Suppressor macrophage treated with lipopolysaccharide for 1 hour (primary cell): ENCODE measurements around the gene CTRL.

ENCODE experiments used
- DNase-seq, 3 donors: peaks; one replicate each; pipeline ENCODE4 v3.0.0-alpha.2; 2020 to 2022

Gene CTRL

DNA sequence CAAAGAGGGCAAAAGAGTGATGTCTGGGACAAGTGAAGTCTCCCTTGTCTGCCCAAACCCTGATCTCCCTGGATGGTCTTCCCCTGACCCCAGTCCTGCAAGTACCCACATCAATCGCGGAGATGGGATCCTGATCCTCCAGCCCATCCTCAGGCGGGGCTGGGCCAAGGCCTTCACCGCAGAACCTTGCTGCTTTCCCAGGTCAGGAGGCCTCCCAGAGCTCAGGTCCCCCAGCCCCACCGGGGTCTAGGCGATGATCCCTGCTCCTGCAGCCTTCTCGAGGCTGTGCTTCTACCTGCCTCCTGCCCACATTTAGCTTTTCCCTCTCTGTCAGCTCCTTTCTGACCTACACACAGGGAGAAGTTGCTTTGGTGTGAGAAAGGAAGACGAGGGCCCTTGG lies 30.5 kb upstream of the CTRL start:
- no peak for DNase-seq

DNA sequence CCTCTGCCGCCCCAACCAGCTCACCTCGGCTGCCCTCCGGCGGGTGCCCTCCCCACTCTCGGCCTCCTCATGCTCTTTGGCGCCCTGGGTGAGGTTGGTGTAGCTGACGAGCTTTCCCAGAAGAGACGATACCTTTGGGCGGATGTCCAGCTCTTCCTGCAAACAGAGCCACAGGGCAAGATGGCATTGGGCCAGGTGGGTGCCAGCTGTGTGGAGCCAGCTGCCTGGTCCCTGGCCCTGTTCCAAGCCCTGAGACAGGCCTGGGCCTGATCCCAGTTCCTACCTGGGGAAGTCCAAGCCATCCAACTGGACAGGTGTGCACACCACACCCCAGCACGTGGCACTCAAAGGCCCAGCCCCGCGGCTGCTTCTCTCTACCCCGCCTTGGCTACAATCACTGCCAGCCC lies 29.9 kb upstream of the CTRL start:
- DNase-seq: no peak

DNA sequence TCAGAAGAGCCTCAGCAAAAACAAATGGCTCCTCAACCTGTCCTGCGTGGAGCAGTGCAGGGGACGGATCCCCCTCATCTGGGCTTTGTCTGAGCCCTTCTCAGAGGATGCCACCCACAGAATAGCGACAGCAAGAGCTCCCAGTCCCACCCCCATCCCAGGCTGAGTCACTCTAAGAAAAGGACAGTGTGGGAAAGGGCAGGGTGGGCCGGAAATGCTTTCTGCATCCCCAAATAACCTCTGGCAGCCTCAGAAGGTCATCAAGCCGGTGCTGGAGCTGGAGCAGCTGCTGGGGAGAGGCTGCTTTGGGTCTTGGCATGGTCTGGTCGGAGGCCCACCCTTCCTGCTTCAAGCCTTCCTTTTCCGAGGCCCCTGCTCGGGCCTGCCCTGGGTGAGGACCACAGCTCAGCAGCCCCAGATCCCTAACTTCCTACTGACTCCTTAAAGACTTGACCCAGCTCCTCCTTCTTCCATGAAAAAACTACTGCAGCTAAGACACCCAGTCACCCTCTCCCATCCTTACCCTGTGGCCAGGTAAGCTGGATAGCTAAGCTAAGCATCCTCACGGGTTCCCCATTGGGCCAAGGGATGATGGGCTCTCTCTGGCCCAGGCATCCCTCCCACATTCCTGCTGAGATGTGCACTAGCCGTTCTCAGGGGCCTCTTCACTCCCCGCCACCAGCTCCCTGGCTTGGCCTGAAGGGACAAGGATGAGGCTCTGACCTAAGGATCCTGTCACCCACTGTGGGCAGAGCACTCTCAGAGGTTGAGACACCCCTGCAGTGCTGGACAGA lies 28.1 kb upstream of the CTRL start:
- DNase-seq: no peak

DNA sequence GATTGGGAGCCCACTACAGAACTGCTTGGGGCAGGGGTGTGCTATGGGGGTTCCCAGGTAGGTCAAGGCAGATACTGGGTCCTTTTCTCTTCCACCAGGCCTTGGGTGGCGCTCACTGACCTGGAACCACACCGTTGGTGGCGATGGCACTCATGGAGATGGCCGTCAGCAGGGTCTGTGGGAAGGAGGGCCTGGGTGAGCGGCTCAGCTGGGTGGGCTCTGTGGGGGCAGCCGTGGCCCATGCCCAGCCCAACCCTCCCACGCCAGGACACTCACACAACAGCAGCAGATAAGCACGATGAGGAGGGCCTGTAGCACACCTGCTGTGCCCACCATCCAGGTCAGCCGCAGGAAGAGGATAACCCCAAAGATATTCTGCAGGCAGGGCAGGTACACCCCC lies 26.0 kb upstream of the CTRL start:
- no peak for DNase-seq

DNA sequence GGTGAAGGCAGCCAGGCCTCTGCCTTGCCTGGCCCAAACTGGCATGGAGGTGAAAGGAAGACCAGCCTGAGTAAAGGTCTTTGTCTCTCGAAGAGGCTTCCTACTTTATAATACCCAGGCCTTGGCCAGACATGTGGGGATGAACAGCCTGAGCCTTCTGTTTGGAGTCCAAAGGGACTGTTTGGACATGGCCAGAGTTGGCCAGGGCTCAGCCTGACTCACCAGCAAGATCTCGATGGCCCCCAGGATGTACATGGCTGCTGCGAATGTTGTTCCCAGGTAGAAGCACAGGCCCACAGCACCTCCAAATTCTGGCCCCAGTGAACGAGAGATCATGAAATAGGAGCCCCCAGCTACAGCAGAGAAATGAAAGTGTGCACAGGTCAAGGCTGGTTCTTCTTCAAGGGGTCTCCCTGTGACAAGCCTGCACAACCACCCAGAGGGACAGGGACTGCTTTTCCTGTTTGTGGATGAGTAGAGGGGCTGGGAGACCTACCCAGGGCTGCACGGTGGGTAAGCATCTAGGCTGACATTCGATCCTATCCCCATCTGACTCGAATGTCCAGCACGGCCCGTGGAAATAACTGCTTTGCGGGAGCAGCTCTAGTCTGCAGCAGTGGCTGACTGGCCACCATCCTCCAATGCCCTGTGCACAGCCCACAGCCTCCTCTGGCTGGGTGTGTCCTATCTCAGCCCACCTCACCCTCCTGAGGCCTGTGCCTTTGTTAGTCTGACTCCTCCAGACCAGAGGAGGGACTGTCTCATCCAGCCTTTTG lies 22.9 kb upstream of the CTRL start:
- no peak for DNase-seq

DNA sequence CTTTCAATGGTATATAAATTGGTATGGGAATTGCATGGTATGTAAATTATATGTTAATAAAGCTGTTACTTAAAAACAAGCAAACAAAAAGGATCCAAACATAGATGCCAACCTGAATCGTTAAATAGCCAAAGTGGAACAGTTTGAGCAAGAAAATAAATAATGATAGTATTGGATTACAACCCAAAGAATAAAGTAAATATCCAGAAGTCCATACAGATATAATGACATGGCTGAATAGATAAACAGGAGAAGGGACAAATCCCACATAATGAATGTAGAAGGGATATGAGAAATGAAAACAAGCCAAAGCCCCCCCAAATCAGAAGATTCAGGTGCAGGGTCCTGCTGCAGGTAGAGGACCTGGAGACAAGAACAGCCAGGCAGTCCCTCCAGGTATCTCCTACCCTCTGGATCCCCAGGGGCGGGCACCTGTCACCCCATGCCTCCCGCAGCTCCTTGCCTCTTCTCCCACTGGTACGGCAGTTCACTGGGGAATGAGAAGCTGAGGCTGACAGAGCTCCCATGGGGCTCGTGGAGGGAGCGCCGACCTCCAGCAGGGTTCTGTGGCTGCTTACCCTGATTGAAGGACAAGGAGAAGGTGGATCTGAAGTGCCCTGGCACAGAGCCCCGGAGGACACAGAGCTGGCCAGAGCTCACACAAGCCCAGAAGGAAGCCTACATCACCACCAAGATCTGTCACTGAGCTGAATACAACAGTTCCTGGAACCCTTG lies 22.1 kb upstream of the CTRL start:
- DNase-seq: no peak

DNA sequence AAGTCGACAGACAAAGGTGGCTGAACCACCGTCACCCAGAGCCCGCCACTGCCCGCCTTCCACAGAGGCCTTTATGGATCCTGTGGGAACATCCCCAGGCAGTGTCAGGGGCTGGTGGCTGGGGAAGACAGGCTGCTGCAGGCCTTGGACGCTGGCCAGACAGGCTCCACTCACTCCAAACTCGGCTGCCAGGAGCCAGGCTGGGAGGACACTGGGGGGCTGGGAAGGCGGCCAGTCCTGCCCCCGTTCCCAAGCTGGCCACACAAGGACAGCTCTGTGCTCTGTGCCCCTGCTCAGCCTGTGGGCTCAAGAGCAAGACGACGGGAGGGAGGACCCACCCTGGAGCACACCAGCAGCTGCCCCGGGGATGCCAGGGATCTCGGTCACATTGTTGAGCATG lies 19.8 kb upstream of the CTRL start:
- DNase-seq: no peak

DNA sequence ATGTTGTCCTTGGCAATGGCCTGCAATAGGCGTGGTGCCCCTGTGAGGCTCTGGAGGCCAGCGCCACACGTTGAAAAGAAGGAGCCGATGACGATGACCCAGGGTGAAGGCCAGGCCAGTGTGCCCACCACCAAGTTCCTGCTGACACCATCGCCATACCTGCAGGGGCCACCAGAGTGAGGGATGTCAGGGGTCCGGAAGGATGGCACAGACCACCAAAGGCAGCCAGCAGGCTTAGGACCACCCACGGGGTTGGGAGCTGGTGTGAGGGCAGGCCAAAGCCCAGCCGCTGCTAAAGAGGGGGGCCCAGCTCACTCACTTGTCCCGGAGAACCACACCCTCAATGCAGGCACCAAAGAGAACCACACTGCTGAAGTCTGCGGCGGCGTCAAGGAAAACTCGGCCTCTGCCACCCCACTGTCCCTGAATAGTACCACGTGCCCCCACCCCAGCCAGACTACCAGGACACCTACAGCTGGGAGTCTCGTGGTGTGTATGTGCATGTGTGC lies 18.7 kb upstream of the CTRL start:
- DNase-seq: no peak

DNA sequence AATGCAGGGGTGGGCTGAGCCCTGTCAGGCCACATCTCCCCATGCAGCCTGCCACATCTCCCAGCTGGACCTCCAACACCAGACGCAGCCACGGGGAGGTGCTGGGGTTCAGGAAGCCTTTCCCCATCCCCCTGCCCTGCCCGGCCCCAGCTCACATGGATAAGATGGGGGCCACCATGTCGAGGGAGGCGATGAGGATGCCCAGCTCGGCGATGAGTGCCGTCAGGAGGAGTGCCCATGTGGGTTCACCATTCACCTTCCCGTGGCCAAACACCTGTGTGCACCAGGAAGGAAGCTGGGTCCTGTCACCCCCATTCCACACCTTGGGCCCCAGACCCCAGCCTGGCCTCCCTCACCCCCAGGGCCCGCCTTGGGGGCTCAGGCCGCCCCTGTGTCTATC lies 18.0 kb upstream of the CTRL start:
- DNase-seq: no peak

DNA sequence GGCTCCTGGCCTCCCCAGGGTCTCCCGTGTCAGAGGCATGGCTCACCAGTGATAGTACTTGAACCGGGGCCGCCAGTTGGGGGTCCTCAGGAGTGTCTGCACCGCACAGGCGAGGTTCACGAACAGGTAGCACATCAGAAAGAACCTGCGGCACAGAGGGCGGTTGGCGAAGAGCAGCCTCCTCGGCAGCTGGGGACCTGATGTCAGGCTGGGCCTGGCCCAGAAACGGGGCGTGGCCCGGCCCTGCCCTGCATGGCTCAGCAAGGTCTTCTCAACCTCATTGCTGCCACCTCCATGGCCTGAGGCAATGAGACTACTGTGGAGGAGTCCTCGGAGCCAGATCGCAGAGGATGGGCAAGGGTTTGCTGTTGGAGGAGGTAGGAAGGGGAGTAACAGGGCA lies 16.4 kb upstream of the CTRL start:
- no peak for DNase-seq

DNA sequence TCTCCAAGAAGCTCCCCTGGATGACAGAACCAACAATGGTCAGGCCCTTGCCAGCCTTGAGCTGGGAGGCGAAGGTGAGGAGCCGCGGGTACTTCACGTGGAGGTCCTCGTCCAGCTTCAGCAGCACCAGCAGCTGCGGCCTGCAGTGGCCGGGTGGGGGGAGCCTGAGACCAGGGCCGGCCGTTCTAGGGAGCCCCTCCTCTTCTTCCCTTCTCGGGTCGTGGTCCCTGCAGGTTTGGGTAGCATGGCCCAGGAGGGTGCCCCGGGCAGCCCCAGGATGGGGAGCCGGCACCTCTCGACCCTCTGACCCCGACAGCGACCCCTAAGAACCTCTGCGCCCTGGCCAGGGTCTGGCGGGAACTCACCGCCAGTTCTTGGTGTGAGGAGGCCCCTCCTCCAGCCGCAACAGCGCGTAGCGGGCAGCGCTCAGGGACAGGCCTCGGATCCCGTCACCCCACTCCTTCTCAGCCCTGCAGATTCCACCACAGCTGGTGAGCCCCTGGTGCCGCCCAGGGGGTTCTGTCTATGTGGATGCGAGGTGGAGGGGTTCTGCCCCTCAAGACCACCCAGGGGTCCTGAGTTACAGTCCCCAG lies 15.4 kb upstream of the CTRL start:
- no peak for DNase-seq

DNA sequence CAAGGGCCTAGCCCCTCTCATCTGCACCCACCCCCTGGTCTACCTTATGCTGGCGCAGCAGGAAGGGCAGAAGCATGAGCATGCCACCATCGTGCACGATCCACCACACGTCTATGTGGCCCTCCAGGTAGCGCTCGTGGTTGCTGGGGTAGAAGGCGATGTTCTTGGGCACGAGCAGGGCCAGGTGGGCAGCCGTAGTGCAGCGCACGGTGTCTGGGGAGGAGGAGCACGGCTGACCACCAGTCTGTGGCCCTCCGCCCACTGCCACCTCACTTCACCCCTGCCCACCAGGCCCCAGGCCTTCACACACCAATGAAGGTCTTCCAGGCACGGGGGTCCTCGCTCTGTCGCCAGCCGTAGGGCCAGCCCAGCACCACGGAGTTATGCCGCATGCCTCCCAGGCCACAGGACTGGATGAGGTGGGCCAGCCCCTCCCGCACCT lies 14.5 kb upstream of the CTRL start:
- DNase-seq: no peak

DNA sequence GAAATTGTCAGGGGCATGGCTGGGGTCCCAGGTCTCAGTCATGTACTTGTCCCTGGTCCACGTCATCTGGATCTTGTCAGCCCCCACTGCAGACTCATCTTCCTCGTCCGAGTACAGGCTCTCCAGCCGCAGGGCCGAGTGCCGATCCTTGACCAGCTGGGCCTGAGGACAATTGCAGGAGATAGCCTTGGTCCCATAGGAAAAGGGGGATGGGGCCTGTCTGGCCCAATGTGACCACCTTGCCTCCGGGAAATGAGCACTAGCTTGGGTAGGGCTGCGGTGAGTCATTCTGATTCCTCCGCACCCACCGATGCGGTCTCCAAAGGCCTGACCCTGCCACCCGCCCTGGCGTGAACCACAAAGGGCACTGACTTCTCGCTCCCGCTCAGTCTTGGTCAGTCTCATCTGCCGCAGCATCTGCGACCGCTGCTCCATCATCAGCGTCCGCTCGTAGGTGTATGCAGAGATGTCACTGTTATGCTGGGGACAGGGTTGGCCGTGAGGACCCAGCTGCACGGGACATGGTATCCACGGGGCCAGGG lies 13.8 kb upstream of the CTRL start:
- no peak for DNase-seq

DNA sequence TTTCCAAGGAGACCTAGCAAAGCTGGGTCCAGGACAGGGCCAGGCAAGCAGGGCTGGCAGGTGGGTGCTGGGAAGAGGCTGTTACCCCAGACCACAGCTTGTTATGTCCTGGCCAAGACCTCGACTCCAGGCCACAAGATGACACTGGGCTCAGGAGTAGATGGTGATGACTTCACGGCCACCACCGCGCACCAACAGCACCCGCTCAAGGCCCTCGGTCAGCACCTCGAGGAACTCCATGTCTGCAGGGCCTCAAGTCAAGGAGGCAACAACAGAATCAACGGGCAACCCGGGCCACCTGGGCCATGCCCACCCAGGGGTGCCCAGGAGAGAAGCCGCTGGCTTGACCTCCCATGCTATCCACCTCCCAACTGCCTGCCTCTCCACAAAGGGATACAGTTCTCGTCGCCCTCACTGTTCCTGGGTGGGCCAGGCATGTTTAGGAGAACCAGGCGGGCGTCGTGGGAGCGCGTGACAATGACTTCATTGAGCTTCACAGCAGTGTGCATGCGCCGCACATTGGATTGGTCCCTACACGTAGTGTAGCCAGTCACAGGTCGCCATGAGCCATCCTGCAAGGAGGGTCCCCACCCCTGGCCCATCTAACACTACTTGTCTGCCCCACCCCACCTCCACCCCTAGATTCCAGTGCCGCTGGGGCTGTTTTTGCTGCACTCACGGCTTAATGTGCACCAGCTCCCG lies 13.2 kb upstream of the CTRL start:
- DNase-seq: no peak

DNA sequence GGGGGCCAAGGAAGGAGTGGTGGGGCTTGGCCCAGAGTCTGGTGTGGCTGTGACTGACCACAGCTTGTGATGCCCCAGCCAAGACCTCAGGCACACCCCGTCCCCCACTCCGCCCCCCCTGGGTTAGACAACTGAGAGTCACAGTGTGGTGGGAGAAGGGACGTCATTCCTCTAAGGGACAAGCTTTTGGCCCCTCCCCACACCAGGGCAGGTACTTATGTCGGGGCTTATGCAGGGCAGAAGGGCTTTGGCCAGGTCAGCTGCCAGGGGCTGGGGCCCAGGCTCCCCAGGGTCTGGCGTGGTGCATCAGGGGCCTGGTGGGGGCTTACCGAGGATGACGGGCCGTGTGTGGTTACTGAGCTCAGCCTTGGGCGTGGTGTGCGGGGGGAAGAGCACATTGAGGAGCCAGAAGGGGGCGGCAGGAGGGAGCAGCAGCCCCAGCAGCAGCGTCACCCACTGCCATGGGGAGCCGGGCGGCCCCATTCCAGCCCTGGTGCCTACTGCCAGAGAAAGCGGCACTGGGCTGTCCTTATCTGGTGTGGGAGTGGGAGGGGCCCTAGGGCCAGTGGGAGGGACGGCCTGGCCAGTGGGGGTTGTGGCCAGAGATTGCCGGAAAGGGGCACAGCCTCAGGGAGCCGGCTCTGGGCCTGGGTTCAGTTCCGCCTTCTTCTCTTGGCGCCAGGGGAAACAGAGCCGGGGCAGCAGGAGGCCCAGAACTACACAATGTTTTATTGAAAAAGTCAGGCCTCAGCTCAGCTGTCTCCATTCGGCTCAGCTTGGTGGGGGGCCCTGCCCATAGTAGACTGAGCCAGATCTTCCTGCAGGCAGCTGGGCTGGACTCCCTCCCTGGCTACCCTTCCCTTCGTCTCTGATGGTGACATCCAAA lies 12.2 kb upstream of the CTRL start, which contains the start of gene LCAT:
Gene LCAT (minus strand): TSS at position 502 of the 886 bp plus-strand sequence. CDS start 19 bp downstream, at position 483.
- DNase-seq: no peak

DNA sequence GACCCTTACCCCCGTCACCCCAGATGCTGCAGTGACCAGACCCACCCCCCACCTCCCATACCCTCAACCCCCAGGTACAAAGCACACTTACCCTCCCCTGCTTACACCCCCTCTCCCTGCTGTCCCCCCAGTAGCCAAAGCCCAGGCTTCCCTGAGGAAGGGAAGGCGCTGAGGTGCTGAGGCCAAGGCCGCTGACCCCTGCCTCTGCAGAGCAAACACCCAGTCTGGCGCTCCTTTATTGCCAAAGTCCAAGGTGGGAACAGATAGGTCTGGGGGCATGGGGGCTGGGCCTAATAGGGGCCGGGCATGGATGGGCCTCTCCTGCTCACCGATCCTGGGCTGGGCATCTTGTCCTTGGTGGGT lies 11.6 kb upstream of the CTRL start:
- DNase-seq: no peak

DNA sequence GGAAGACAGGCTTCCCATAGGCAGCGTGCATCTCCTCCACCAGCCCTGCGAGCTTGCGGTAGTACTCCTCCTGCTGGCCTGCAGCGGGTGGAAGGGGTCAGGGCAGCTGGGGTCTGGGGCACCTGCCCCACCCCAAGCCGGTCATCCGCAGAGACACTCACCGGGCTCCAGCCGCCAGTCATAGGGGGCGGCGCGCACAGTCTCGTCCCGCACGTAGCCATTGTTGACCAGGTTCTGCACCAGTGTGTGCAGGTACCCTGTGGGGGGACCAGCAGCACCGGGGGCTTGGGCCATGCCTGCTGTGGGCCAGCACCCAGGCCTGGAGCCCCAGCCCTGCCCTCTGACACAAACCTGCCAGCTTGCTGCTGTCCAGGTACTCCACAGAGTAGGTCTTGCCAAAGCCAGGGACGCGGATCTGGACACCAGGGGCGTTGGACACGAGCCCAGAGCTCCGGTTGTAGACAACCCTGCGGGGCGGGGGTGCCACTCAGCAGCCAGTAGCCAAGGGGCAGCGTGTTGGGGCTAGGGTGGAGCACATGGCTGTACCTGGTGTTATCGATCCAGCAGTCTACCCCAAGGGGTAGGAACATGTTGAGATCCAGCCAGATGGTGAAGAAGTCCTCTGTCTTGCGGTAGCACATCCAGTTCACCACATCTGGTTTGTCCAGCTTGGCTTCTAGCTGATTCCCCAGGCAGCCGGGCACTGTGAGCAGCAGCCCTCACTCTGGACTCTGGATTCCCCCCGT lies 11.0 kb upstream of the CTRL start:
- no peak for DNase-seq

DNA sequence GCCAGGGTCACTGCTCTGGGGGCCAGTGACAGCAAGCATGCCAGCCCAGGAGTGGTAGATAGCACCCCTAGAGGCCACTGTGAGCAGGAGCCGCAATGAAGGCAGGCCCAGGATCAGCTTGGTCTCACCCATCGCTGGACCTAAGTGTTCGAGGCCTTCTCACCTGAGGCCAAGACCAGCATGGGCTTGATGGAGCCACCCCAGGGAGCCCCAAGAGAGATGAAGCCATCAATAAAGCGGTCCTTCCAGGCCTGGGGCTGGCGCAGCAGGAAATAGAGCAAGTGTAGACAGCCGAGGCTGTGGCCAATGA lies 10.5 kb upstream of the CTRL start:
- peak; percentile 38 to 52 (median 48) for DNase-seq

DNA sequence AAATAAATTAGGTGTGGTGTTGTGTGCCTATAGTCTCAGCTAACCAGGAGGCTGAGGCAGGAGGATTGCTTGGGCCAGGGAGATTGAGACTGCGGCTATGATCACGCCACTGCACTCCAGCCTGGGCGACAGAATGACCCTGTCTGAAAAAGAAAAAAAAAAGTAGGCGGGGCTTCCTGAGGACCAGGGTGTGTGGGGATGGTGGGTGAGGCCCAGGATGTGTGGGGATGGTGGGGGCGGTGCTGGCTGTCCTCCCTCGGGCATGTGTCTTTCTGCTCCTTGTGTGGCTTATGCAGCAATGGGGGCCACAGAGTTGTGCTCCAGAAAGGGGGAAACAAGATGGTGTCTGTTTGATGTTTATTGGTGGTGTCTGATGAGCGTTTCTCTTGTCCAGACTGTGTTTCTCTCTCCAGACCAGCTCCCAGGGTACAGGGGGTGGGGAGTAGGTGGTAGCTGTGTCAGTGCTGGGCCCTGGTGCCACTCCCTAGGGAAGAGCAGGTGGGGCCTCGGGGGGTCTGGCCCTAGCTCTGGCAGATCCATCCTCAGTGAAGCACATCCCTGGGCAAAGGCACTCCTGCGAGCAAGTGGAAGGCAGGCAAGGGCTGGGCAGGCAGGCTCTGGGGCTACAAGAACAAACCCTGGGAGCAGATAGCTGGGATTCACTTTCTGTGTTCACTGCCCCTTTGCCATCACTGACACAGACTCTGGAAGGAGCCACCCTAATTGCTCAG lies 10.0 kb upstream of the CTRL start:
- DNase-seq: no peak
